Frontal cortex (tissue), 4 donors: Measurements from ENCODE around the gene THSD7B. TPM values are rescaled to one million over a fixed set of nuclear protein-coding genes. Genes with fewer than 3 reads are reported as not detected.
"Not testable (repeated sequence)": the region's sequence is repeated elsewhere in the genome, so short reads cannot be mapped to it uniquely, and the experiment has no call there.

Source experiments
- DNase-seq, 2 donors: peaks; one replicate each; pipeline ENCODE4 v3.0.0; 2012; ENCODE audit warnings: low spot score in 2 of 2
- FAIRE-seq: peaks from 2 replicates; lab custom pipeline; 2012; peaks lifted over from hg19 to GRCh38; lab: Jason Lieb, UNC
- total RNA-seq: library from RNA; depleted of rRNA; stranded (reverse); fragments of >200 nt; gene quantifications from one replicate; pipeline ENCODE4 v1.2.3, GENCODE V29; 2014
- donor health status: control.
- donor health status: control.
- donor health status: control.

Gene THSD7B
- total RNA-seq, 1 donor from 2014 or later = 13.9 TPM

DNA sequence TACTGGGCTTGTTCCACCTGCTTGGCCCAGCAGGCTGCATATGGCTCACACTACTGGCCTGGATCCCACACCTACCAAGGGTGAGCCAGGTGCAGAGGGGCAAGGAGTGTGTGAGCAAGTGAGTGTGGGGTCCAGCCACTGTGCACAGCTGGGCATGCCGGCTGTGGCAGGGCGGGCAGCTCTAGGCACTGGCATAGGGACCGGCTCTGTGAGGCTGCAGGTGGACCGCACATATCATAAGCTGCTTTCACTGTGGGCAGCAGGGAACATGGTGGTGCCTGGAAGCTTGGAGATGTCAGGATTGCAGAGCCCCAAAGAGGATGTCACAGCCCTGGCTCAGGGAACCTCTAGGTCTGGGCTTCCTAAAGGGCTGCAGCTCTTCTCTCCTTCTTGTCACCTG lies 154.3 kb downstream of the THSD7B start:
- FAIRE-seq = no peak
- no peak for DNase-seq

DNA sequence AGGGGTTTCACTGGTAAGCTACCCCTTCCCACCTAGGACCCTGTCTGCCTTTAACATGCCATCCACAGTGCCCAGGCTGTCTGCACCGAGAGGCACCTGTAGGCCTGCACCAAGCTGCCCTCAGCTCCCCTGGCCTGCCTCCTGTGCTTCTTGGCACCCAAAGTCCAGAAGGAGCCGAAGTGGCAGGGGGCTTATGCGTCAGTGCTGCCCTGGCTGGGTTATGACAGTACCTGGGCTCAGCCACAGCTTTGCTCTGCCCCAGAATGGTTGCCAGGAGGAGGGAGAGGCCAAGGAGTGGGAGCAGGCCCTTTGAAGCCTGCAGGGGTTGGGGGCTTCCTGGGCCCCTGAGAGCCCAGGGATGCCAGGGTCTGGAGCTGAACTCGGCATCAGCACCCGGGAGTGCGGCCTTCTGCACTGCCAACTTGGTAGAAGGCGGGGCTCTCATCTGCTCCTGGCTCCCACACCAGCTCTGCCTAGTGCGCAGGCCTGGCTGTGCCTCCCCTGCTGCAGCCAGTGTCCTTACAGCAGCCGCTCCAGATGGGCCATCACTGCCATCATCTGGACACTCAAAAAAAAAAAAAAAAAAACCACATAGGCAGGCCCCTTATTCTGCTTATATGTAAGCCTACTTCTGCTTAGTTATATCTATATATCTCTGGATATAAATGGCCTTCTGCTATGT lies 155.4 kb downstream of the THSD7B start:
- FAIRE-seq (no peak), DNase-seq (no peak)

DNA sequence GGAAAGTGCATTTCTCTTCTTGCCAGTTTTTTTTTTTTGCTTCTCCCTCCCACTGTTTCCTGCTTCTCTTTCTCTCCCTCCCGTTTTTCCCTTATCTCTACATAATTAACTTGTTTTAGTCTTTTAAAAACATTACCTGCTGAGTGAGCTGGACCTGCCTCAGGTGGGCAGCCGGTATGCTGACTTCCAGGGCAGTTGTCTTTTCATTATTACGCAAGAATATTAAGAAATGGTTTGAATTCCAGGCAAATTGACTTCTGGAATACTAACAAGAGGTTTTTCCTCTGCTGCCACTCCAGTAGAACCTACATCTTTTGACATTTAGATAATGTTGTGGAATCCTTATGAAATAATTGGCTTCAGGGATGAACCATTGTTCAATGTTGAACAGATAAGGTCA lies 161.8 kb downstream of the THSD7B start:
- FAIRE-seq = no peak
- no peak for DNase-seq

DNA sequence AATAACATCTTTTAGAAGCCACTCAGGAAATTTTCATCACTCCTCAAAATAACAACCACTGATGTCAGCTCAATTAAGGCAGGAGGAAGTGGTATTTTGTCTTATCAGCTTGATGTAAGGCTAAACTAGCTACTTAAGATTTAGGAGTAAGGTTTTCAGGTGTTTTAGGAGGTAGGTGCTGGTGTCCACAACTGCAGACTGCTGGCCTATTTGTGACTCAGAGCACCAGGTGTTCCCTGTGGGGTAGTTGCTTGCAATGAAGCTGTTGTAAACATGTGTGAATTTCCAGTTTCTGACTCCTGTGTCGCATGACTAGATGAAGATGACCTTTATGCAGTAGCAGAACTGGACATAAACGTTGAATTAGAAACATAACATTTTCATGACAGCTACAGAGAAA lies 164.2 kb downstream of the THSD7B start:
- DNase-seq = no peak
- no peak for FAIRE-seq

DNA sequence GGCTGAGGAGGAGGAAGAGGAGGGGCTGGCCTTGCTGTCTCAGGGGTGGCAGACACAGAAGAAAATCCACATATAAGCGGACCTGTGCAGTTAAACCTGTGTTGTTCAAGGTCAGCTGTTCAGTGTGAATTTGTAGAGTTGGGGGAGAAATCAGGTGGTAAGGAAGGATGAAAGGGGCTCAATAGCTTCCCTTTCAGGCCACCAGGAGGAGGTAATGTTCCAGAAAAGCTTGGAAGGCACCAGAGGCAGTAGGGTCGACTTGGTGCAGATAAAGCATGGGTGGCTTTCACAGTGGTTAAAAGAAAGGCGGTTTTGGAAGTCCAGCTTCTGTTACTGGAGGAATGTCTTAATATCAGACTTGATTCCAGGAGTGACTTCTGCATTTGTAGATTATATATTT lies 167.4 kb downstream of the THSD7B start:
- FAIRE-seq = no peak
- no peak for DNase-seq

DNA sequence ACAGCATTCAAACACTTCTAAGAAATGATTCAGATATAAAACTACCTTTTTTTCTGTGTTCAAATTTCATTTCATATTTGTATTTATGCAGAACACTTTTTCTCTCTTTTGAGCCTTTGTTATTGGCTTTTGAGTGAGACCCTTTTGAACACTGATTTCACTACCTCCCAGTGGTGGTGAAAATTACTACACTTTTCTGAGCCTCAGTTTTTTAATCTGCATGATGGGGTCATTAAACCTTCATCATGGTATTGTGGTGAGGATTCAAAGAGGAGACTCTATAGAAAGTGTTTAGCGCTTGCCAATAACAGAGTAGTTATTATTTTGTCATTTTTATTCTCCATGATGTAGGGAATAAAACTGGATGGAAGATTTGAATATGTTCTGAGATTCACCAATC lies 169.8 kb downstream of the THSD7B start:
- no peak for FAIRE-seq
- DNase-seq = no peak

DNA sequence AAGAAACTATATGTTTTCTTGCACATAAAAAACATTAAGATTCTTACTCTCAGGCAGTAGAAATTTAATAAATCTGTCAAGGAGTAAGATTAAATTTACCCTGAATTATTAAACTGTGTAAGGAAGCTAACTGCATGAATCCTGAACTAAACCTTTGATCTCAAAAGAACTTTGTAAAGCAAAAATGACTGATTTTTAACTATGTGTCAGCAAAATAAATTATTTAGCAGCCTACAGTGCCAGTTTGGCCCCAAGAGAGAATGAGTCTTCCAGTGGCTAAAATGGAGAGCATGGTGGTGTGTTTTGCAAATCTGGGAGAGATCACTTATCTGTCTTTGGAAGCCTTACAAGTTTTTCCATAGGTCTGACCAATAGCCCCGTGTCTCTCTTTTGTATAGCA lies 190.7 kb downstream of the THSD7B start:
- DNase-seq = no peak
- no peak for FAIRE-seq

DNA sequence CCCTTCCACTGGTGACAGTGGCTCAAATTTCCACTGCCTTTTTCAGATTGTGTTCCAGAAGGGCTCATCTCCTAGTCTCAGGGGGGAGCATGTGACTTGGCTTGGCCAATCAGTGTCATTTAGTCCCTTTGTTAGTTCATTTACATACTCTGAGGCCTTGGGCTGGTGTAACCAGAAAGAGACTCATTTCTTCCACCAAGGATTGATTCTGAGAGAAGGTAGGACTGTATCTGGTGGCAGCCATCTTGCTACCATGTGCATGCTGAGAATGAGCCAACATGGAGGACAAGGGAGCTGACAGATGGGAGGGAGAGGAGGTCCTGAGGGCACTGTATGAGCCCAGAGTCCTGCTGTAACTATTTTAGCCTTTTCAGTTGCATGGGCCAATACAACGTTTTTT lies 191.7 kb downstream of the THSD7B start:
- FAIRE-seq (no peak), DNase-seq (no peak)

DNA sequence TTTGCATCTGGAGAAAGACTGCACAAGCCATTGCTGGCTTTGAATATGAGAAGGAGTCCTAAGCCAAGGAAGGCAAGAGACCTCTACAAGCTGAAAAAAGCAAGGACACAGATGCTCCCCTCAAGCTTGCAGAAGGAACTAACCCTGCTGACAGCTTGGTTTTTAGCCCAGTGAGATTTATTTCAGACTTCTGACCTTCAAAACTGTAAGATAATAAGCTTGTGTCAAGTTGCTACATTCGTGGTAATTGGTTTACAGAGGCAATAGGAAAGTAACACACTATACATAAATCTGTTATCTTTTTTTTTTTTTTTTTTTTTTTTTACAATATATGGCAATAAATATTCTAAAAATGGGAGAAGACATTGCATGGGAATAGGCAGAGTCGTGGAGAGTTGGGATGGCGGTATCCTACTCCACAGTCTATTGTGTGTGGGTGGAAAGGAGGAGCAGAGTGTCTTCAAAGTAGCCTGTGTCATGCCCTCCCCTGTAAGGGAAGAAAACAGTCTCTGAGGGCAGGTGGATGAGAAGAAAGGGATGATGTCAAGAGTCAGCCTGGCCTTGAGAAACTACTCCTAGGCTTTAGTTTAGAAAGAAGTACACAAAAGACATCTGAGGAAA lies 196.9 kb downstream of the THSD7B start:
- FAIRE-seq (no peak), DNase-seq (no peak)

DNA sequence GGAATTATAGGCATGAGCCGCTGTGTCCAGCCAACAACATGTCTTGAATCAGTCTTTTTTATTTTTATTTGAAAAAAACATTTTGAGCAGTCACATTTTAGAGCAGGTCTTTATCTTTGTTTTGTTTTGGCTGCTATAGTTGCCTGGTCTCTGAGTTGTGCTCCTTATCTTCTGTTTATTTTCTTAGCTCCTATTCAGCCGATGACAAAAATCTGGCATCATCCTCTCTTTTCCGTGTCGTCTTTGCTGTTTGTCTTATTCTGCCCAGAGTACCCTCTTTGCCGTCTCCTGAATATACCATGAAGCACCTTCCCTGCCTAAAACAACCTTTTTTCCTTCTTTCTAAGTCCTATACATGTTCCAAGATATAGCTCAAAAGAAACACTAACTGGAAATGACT lies 201.1 kb downstream of the THSD7B start:
- no peak for DNase-seq
- no peak for FAIRE-seq

DNA sequence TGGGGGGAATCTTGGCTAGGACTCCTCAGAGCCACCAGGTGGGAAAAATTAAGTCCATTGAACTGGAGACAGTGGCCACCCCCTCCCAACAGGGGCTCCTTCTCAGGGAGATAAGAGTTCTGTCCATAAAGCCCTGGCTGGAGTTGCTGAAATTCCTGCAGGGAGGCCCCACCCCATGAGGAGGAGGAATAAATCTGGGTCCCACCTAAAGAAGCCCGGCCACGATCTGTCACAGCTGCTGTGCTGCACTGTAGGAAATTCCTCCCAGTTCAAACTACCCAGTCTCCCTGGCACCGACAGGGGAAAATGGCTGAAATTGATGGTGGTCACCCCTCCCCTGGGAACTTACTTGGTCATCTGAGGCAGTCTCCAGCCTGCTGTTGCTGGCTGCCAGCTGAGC lies 215.0 kb downstream of the THSD7B start:
- FAIRE-seq (no peak), DNase-seq (no peak)

DNA sequence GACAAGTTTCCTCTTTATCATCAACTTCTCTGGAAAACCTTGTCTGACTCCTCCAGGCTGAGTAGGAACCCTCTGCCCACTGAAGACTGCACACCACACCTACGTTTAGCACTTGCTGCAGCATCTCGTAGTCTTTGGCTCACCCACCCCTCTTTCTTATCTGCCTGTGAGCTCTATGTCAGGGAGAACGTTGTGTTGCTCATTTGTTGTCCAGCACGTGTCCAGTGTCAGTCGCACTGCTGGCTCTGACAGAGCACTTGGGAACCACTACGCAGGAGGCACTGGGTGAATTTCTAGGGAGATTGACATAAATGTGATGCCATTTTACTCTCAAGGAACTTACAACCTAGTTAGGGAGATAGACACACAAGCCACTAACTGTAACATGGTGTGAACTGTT lies 216.3 kb downstream of the THSD7B start:
- not testable (repeated sequence) for DNase-seq, FAIRE-seq

DNA sequence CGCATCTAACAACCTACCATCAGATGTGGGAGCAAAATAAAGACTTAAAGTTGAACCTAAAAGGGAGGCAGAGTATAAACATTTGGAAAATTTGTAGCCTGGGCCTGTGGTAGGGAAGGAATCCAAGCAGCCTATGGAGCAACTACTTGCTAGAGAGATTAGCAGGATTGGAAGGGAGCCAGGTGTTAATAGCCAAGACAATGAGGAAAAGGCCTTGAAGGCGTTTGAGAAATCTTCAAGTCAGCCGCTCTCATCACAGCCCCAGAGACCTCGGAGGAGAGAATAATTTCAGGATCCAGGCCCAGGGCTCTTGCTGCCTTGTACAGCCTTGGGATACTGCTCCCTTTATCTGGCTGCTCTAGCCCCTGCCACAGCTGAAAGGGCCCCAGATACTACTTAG lies 219.7 kb downstream of the THSD7B start:
- FAIRE-seq = no peak
- DNase-seq = no peak

DNA sequence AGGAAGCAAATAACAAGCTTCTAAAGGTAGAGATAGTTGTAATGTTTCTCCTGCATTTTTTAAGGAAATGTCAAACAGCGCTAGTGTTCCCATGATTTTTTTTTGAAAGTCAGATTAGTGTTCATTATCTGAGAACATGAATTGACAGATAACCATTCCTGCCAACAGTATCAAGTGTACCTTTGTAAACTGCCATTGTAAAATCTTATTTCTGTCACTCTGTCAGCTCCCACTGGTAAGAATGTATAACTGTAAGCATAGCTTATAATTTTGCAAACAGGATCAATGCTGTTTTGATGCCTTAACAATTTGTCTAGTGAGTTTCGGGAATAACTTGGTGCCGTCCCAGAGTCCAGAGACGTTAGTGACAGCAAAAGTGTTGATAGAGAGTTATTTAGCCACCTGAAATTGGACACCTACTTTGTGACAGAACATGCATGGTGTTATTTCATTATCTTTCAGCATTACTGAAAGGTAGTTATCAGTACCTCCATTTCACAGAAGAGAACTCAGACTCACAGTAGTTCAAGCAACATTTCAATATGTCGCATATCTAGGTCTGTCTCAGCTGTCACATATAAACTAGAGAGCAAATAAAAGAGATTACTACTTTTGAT lies 221.4 kb downstream of the THSD7B start:
- no peak for FAIRE-seq
- DNase-seq = no peak

DNA sequence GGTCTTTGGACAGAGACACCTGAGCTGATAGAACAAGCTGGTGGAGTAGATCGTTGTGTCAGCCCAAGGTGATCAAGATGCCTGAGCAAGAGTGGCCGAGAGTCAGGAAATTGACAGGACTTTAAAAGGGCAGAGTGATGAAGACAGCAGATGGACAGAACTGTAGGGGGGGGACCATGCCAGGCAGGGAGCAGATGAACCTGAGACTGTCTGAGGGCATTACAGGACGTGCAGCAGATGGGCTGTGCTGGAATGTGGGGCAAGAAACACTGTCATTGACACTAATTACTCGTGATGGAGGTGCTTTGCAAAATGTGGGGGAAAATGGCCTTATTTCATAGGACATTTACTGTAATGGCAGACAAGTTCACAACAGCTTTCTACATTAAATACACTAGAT lies 225.0 kb downstream of the THSD7B start:
- FAIRE-seq (no peak), DNase-seq (no peak)

DNA sequence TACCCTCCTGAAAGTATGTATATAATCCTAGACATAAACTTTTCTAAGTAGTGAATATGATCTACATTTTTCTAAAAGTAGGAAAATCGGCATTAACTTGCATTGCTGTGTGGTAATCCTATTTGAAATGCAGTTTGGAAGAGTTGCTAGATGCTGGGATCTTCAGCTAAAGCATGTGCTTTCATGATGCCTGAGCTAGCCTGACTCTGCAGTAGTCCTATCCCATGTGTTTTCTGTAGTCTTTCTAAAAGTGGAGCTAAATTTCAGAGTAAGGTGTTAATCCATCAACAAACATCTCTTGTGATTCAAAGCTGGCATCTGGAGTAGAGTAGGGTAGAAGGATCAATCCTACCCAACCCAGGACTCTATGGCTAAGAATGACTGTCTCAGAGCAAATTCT lies 229.4 kb downstream of the THSD7B start:
- DNase-seq = no peak
- no peak for FAIRE-seq

DNA sequence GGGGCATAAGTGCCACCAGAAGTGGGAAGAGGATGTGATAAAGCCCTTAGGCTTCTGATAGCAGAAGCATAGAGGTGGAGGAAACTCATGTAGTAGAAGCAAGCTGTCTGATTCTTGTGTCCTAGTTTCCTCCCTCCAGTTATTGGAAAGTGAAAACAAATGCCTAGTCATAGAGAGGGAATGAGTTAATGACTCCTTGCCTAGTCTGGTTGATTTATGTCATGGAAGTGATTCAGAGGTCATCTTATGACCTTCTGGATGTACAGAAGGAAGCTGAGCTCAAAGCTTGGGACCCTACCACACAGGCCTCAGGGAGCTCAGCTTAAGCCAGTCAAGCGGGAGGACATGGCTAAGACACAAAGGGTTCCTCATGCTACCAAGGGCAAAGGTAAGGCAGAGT lies 232.2 kb downstream of the THSD7B start:
- FAIRE-seq = no peak
- no peak for DNase-seq

DNA sequence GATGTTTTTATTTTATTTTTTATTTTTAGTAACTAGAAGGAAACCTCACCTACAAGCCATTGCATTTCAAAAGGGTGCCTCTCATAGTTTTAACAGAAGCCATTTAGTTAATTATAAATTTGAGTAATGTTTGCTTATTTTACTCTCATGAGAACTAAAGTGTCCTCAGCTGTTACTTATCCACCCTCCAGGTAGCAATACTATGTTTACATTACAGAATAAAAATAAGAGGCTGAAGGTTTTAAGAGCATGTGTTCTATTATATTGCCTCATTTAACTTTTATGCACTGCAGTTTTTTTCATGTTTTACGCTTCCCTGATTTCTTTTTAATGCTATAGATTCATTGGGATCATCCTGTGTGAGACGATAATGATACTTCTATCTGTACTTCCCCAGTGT lies 235.5 kb downstream of the THSD7B start:
- DNase-seq (no peak), FAIRE-seq (no peak)

DNA sequence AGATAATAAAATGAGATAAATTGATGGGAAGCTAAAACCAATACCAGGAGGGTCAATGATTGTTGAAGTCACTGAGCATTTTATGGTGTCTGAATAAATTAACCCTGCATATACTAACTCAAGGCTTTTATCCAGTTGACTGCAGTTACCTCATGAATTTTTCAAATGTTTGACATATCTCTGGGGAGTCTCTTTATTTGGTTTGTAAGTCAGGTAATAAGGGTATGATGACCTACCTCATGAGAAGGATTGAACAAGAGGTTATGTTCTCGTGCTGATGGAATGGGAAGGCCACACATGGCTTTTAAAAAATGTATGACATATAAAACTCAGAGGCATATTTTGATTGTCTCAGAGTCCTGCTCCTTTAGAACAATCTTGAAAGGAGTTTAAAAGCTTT lies 237.6 kb downstream of the THSD7B start:
- FAIRE-seq = no peak
- DNase-seq = no peak

DNA sequence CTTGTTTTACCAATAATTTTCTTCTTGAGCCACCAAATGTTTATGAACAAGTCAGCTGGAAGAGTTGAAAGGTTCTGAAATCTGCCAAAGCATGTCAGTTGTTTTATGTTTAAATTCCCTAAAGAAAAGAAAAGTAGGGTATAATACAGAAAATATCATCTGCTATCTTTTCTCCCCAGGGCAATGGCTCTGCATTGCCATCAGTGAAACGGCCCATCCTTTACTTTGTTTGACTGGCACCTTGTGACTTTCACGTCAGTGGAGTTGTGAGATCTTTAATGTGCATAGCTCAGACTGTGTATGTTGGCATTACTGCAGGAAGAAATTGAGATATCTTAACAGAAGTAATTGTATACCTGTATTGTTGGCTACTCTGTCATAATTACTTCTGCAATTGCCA lies 239.9 kb downstream of the THSD7B start:
- DNase-seq (no peak), FAIRE-seq (no peak)

DNA sequence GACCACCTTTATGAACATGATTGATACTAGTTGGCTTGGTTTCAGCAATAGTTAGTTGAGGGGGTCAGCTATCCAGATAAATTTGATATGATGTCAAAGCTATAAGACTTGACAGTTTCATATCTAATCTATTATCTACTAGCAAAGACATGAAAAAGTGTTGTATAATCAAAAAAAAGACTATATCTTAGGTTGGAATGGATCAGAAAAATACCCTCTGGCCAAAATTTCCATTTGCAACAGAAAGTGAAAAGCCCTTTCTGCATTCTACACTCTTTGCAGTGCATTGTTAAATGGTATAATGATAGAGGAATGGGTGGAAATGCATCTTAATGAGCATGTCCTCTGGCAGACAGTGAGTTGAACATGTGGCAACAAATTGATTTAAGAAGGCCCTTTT lies 242.6 kb downstream of the THSD7B start:
- FAIRE-seq (no peak), DNase-seq (no peak)

DNA sequence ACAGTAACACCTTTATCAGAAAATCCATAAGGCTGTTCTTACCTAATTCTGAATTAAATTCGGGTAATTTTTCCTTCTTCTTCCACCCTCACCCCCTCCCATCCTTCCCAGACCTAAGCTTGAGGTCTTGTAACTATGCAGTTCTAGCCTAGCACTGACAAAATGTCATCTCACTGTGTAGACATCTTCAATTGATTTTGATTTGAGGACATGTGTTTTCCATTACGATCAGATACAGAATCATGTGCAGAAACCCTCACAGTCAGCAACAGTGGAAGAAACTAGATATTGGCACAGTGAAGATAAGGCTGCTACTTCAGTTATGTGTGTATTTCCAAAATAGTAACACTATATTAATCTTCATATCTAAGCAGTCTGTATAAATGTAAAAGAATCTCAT lies 244.6 kb downstream of the THSD7B start:
- FAIRE-seq (no peak), DNase-seq (no peak)
